ENCODE measurements around the gene PRKN.

PRKN gene

DNA sequence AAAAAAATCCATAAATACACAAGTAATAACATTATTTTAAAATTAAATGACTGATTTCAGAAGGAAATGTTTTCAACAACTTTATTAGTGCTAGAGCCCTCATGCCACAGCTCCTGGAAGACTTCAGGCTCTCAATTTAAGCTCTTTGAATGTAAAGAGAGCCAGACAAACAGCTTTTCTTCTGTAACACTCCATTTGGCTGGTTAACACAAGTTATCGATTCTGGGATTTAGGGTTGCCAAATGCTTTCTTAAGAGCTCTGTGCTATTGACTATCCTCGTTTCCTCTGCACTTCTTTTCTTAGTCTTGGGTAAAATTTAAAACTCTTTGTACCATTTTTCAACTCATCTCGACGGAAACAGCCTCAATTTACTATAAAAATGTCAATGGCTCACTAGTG lies 402.5 kb downstream of the PRKN start:
- no peak overlapping the region for H3K4me3 ChIP-seq (ENCODE audit: low read depth, low read length)
- H3K4me1 ChIP-seq (ENCODE audit: control insufficient read depth, insufficient read depth, low read length), result no peaks in the 10 kb centered on the region
- peaks cover 10% of the 10 kb centered on the region for H3K9me3 ChIP-seq (ENCODE audit: control insufficient read depth, insufficient read depth, low read depth, low read length)
- no peaks in the 10 kb centered on the region for H3K27me3 ChIP-seq (ENCODE audit: control insufficient read depth, insufficient read depth, low read length)
- no peak overlapping the region for H3K9ac ChIP-seq (ENCODE audit: low read length)
- no peaks in the 10 kb centered on the region for H3K36me3 ChIP-seq (ENCODE audit: control insufficient read depth, insufficient read depth, low read length)
- no peak overlapping the region for H3K27ac ChIP-seq (ENCODE audit: low read depth, low read length)

DNA sequence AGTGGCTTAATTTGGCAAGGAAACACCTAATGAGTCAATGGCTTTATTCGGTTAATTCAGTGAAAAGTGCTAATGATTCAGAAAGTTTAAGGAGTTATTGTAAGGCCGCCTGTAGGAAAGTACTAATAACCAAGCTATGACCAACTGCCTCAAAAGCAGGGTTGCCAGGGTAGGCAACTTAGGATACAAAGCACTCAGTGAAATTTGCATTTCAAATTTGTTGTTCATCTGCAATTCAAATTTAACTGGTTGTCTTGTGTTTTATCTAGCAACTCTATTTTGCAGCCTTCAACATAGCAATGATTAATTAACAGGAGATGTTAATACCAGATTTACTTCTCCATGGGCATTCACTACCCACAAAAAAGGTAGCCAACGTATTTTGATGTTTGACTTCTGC lies 412.3 kb downstream of the PRKN start:
- H3K36me3 ChIP-seq (ENCODE audit: control insufficient read depth, insufficient read depth, low read length), result no peaks in the 10 kb centered on the region
- peaks cover 3% of the 10 kb centered on the region; the same call in 1 of the 2 replicates for H3K4me1 ChIP-seq (ENCODE audit: control insufficient read depth, insufficient read depth, low read length)
- H3K27me3 ChIP-seq (ENCODE audit: control insufficient read depth, insufficient read depth, low read length), result no peaks in the 10 kb centered on the region
- H3K9me3 ChIP-seq (ENCODE audit: control insufficient read depth, insufficient read depth, low read depth, low read length), result 0 out of 2 replicates have a peak, but pooled peaks cover 3% of the 10 kb centered on the region
- H3K27ac ChIP-seq (ENCODE audit: low read depth, low read length), result no peak overlapping the region
- H3K4me3 ChIP-seq (ENCODE audit: low read depth, low read length), result no peak overlapping the region
- H3K9ac ChIP-seq (ENCODE audit: low read length), result no peak overlapping the region

DNA sequence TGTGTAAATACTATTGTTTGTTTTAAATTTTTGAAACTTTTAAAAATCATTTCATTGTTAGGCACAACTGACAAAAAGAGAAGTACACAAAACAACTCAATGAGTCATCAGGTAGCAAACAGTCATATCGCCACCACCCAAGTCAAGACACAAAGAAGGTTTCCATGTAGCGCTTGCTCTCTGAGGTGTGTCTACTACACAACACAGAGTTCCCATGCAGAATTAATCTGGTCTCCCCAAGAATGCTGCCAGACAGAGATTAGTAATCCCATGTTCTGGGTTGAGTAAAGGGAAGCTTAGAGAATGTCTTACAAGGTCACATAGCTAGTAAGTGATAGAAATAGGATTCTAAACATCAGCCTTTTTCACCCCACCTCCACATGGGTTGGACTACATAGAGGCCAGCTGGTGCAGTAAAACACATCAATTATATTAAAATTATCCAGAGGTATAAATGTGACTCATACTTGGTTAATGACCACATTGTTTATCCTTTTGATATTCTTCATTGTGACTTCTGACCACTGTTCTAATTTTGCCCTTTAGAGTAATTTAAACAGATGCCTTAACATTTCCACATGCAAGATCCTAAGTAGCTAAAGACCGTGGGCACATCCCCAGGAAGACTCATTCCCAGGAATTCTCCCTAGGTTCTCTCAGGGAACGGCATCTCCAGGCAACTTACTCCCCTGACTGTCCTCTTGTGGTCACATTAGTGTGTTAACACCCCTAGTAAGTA lies 413.5 kb downstream of the PRKN start:
- Histone ChIP-seq H3K36me3 (ENCODE audit: control insufficient read depth, insufficient read depth, low read length) (no peaks in the 10 kb centered on the region), H3K9ac (ENCODE audit: low read length) (no peak overlapping the region), H3K27me3 (ENCODE audit: control insufficient read depth, insufficient read depth, low read length) (no peaks in the 10 kb centered on the region), H3K27ac (ENCODE audit: low read depth, low read length) (no peak overlapping the region), H3K9me3 (ENCODE audit: control insufficient read depth, insufficient read depth, low read depth, low read length) (0 out of 2 replicates have a peak, but pooled peaks cover 3% of the 10 kb centered on the region), H3K4me3 (ENCODE audit: low read depth, low read length) (no peak overlapping the region), H3K4me1 (ENCODE audit: control insufficient read depth, insufficient read depth, low read length) (peaks cover 3% of the 10 kb centered on the region; the same call in 1 of the 2 replicates)

DNA sequence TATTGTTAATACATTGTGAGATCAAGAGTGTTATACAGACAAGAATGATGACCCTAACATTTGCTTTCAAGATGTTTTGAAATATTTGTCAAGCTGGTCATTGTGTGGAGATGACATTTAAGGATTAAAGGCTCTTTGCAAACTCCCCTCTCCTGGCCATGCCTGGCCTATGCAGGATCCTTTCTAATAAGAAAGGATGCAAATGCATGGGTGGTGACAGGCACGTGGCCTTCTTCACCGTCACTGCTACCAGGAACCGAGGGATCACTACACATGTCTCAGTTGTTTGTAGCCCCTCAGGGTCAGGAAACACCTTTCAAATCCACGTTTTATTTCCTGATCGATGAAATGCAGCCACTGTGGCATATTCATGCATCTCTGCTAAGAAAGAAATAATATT lies 419.7 kb downstream of the PRKN start:
- Histone ChIP-seq H3K9me3 (ENCODE audit: control insufficient read depth, insufficient read depth, low read depth, low read length) (no peaks in the 10 kb centered on the region), H3K4me3 (ENCODE audit: low read depth, low read length) (no peak overlapping the region), H3K4me1 (ENCODE audit: control insufficient read depth, insufficient read depth, low read length) (no peaks in the 10 kb centered on the region), H3K27me3 (ENCODE audit: control insufficient read depth, insufficient read depth, low read length) (no peaks in the 10 kb centered on the region), H3K9ac (ENCODE audit: low read length) (no peak overlapping the region), H3K36me3 (ENCODE audit: control insufficient read depth, insufficient read depth, low read length) (no peaks in the 10 kb centered on the region), H3K27ac (ENCODE audit: low read depth, low read length) (no peak overlapping the region)

DNA sequence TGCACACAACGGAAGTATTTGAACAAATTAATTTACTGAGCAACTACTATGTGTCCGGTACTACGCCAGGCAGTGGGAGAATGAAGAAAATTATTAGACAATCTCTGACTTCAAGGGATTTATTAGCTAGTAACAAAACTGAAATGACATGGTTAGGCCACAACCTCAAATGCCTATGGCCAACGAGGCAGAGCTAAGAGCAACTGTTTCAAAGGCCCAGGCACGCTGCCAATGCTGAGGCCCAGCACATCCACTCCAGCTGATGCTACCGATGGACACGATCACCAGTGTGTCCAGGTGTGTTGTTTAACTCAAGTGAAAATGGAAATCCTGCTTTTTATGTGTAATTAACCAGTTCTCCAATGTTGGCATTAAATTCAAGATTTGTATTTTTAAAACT lies 420.9 kb downstream of the PRKN start:
- Histone ChIP-seq H3K36me3 (ENCODE audit: control insufficient read depth, insufficient read depth, low read length) (no peaks in the 10 kb centered on the region), H3K4me1 (ENCODE audit: control insufficient read depth, insufficient read depth, low read length) (no peaks in the 10 kb centered on the region), H3K27ac (ENCODE audit: low read depth, low read length) (no peak overlapping the region), H3K27me3 (ENCODE audit: control insufficient read depth, insufficient read depth, low read length) (no peaks in the 10 kb centered on the region), H3K9ac (ENCODE audit: low read length) (no peak overlapping the region), H3K9me3 (ENCODE audit: control insufficient read depth, insufficient read depth, low read depth, low read length) (no peaks in the 10 kb centered on the region), H3K4me3 (ENCODE audit: low read depth, low read length) (no peak overlapping the region)

DNA sequence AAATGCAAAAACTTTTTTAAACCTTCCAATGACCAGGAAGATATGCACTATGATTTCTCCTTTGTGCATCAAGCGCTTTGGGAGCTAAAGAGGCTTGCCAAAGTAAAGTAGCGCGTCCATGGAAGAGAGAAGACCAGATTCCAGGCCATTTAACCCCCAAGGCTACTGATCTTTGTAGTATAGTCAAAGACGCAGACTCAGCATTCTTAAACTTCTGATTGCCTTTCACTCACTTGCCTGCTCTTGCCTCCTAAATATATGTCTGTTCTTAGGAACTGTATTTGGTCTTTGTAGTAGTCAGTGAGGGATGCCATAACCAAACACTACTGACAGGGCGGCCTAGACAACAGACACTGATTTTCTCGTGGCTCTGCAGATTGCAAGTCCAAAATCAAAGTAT lies 426.4 kb downstream of the PRKN start:
- no peaks in the 10 kb centered on the region for H3K9me3 ChIP-seq (ENCODE audit: control insufficient read depth, insufficient read depth, low read depth, low read length)
- no peak overlapping the region for H3K9ac ChIP-seq (ENCODE audit: low read length)
- H3K4me1 ChIP-seq (ENCODE audit: control insufficient read depth, insufficient read depth, low read length), result no peaks in the 10 kb centered on the region
- no peak overlapping the region for H3K27ac ChIP-seq (ENCODE audit: low read depth, low read length)
- H3K27me3 ChIP-seq (ENCODE audit: control insufficient read depth, insufficient read depth, low read length), result no peaks in the 10 kb centered on the region
- H3K4me3 ChIP-seq (ENCODE audit: low read depth, low read length), result no peak overlapping the region
- no peaks in the 10 kb centered on the region for H3K36me3 ChIP-seq (ENCODE audit: control insufficient read depth, insufficient read depth, low read length)

DNA sequence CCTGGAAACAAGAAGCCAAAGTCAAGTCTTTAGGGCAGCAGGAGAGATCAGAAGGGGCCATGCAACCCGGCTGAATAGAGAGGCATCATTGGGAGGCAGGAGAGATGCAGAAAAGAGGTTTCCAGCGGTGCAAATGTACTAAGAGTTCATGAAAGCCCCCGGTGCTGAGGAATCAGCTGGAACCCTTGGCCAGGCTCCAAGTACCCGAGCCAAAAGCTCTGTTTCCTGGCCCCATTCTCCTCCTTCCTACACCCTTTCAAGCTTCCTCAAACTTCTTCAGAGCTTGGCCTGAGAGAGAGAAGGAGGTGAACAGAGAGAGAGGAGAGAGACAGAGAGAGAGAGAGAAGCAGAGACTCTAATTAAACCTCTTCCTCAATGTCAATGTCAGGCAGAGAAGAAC lies 433.5 kb downstream of the PRKN start:
- Histone ChIP-seq H3K27me3 (ENCODE audit: control insufficient read depth, insufficient read depth, low read length) (no peaks in the 10 kb centered on the region), H3K36me3 (ENCODE audit: control insufficient read depth, insufficient read depth, low read length) (no peaks in the 10 kb centered on the region), H3K27ac (ENCODE audit: low read depth, low read length) (no peak overlapping the region), H3K9me3 (ENCODE audit: control insufficient read depth, insufficient read depth, low read depth, low read length) (no peaks in the 10 kb centered on the region), H3K9ac (ENCODE audit: low read length) (no peak overlapping the region), H3K4me3 (ENCODE audit: low read depth, low read length) (no peak overlapping the region), H3K4me1 (ENCODE audit: control insufficient read depth, insufficient read depth, low read length) (no peaks in the 10 kb centered on the region)

DNA sequence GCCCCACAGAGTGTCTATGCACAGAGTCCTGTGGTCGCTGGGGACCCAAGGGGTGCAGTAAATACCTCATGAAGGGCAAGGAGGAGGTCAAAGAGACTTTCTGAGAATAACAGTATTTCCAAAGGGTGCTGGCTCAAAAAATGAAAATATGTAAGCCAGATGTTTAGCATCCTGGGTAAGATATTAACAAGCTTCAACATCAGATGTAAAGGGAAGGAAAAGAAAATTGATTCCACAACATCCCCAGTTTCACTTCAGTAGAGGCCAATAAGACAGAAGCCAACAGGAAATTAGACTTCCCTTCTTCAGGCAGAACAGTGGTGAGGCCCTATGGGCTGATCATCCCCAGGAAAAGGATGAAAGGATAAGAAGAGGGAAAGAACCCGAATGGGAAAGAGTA lies 434.7 kb downstream of the PRKN start:
- Histone ChIP-seq H3K4me1 (ENCODE audit: control insufficient read depth, insufficient read depth, low read length) (no peaks in the 10 kb centered on the region), H3K36me3 (ENCODE audit: control insufficient read depth, insufficient read depth, low read length) (no peaks in the 10 kb centered on the region), H3K4me3 (ENCODE audit: low read depth, low read length) (no peak overlapping the region), H3K9me3 (ENCODE audit: control insufficient read depth, insufficient read depth, low read depth, low read length) (no peaks in the 10 kb centered on the region), H3K9ac (ENCODE audit: low read length) (no peak overlapping the region), H3K27ac (ENCODE audit: low read depth, low read length) (no peak overlapping the region), H3K27me3 (ENCODE audit: control insufficient read depth, insufficient read depth, low read length) (no peaks in the 10 kb centered on the region)

DNA sequence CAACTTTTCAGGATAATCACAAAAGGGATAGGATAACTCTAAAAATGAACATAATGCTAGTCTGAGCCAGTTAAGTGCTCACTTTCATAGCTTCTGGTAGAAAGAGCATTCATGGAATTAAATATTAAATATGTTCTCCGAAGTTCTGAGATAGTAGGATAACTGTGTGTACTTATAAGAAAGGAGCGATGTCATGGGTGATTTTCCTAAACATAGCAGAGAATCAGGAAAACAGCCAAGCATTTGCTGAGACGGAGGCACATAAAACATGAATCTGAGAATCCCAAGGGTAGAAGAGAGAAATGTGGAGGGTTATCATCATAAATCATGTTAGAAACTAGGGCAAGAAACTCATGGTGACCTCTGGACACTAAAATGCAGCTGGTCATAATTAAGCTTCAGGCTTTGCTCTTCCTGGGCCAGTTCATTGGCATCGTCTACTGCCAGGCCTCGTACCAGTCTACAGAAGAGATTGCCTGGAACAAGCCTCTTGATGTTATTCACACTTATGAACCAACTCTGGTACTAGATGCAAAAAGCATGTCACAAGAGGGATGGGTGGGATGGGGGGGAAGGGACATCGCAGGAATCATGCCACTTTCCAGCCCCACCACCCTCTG lies 436.6 kb downstream of the PRKN start:
- no peak overlapping the region for H3K9ac ChIP-seq (ENCODE audit: low read length)
- no peak overlapping the region for H3K4me3 ChIP-seq (ENCODE audit: low read depth, low read length)
- no peaks in the 10 kb centered on the region for H3K4me1 ChIP-seq (ENCODE audit: control insufficient read depth, insufficient read depth, low read length)
- H3K36me3 ChIP-seq (ENCODE audit: control insufficient read depth, insufficient read depth, low read length), result no peaks in the 10 kb centered on the region
- H3K27me3 ChIP-seq (ENCODE audit: control insufficient read depth, insufficient read depth, low read length), result no peaks in the 10 kb centered on the region
- H3K27ac ChIP-seq (ENCODE audit: low read depth, low read length), result no peak overlapping the region
- no peaks in the 10 kb centered on the region for H3K9me3 ChIP-seq (ENCODE audit: control insufficient read depth, insufficient read depth, low read depth, low read length)

DNA sequence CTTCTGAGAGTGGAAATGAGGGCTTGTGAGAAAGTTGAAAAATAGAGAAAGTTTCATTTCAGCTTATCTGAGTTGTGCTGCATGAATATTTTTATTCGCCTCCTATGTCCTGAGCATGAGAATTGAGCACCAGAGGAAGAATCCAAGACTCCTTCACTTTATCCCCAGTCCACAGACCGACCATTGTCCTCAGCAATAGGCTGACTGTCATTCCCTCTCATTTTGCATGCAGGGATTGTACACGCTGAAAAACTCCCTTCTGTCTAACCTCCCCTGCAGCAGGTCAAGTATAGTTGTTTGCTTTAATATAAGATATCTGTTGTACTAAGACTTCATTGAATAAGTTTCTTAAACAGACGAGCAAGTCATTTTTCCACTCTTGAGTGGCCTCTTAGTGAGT lies 437.6 kb downstream of the PRKN start:
- H3K9ac ChIP-seq (ENCODE audit: low read length), result no peak overlapping the region

DNA sequence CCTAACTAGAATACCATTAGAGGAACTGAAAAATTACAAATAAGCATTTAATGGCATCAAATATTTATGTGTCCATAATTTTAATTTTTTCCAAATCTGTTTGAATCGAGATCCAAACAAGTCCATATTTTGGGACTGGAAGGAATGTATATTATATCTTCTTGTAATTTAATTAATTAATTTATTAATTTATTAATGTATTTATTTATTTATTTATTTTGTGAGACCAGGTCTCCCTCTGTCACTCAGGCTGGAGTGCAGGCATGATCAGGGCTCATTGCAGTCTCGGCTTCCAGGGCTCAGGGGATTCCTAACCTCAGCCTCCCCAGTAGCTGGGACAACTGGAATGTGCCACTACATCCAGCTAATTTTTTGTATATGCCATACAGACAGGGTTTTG lies 453.6 kb downstream of the PRKN start:
- no peak overlapping the region for H3K27ac ChIP-seq (ENCODE audit: low read depth, low read length)
- H3K9ac ChIP-seq (ENCODE audit: low read length), result no peak overlapping the region
- no peaks in the 10 kb centered on the region for H3K36me3 ChIP-seq (ENCODE audit: control insufficient read depth, insufficient read depth, low read length)
- H3K9me3 ChIP-seq (ENCODE audit: control insufficient read depth, insufficient read depth, low read depth, low read length), result no peaks in the 10 kb centered on the region
- H3K4me3 ChIP-seq (ENCODE audit: low read depth, low read length), result no peak overlapping the region
- H3K27me3 ChIP-seq (ENCODE audit: control insufficient read depth, insufficient read depth, low read length), result no peaks in the 10 kb centered on the region
- H3K4me1 ChIP-seq (ENCODE audit: control insufficient read depth, insufficient read depth, low read length), result no peaks in the 10 kb centered on the region

More for the DNA sequence above, 437.6 kb downstream of the PRKN start:
- no peaks in the 10 kb centered on the region for H3K27me3 ChIP-seq (ENCODE audit: control insufficient read depth, insufficient read depth, low read length)
- no peaks in the 10 kb centered on the region for H3K4me1 ChIP-seq (ENCODE audit: control insufficient read depth, insufficient read depth, low read length)
- no peak overlapping the region for H3K4me3 ChIP-seq (ENCODE audit: low read depth, low read length)
- no peaks in the 10 kb centered on the region for H3K36me3 ChIP-seq (ENCODE audit: control insufficient read depth, insufficient read depth, low read length)
- H3K27ac ChIP-seq (ENCODE audit: low read depth, low read length), result no peak overlapping the region
- no peaks in the 10 kb centered on the region for H3K9me3 ChIP-seq (ENCODE audit: control insufficient read depth, insufficient read depth, low read depth, low read length)

All from HUES6 (cell line).